Thyroid gland (tissue), 4 donors: ENCODE results near the gene NR2C2. TPM values are rescaled to one million over a fixed set of nuclear protein-coding genes. Genes with fewer than 3 reads are reported as not detected.
A peak's percentile ranks its signal among the peaks of the same experiment; 100 is the strongest.

Source experiments
- DNase-seq, 2 donors: peaks; one replicate each; pipeline ENCODE4 v3.0.0-alpha.2; 2019
- H3K27ac ChIP-seq, 3 donors: fragments of 200-600 bp; sonication (generic); 1 replicate in 2 of 3; 2 replicates in 1 of 3; pipeline ENCODE4 v1.5.1; 2016 to 2019; ENCODE audit warnings: mild to moderate bottlenecking in 1 of 3, moderate library complexity in 1 of 3
- H3K27me3 ChIP-seq: fragments of 200-600 bp; sonication (generic); one replicate; pipeline ENCODE4 v1.5.1; 2019
- H3K36me3 ChIP-seq, 2 donors: fragments of 200-600 bp; sonication (generic); one replicate each; pipeline ENCODE4 v1.5.1; 2016 to 2019
- H3K4me1 ChIP-seq, 2 donors: fragments of 200-600 bp; sonication (generic); one replicate each; pipeline ENCODE4 v1.5.1; 2017 to 2019
- H3K4me3 ChIP-seq, 3 donors: fragments of 200-600 bp; sonication (generic); replicated peaks in 1 of 3; 1 replicate in 2 of 3; 2 replicates in 1 of 3; pipeline ENCODE4 v1.5.1; 2016; ENCODE audit warnings: mild to moderate bottlenecking in 1 of 3
- H3K9me3 ChIP-seq: fragments of 200-600 bp; sonication (generic); one replicate; pipeline ENCODE4 v1.5.1; 2017
- CTCF ChIP-seq, 6 experiments: fragments of 200-600 bp in 3 of 6; fragments of 450-650 bp in 3 of 6; sonication (generic) in 3 of 6; IDR thresholded peaks; one replicate each; pipeline ENCODE4 v1.5.1; 2016 to 2019; ENCODE audit warnings: antibody characterized with exemption in 6 of 6, mild to moderate bottlenecking in 2 of 6, inconsistent platforms in 1 of 6, moderate library complexity in 1 of 6
- POLR2A ChIP-seq, 2 donors: fragments of 450-650 bp; IDR thresholded peaks; one replicate each; pipeline ENCODE4 v1.6.1; 2017; ENCODE audit warnings: antibody characterized with exemption in 2 of 2, mild to moderate bottlenecking in 2 of 2, moderate library complexity in 1 of 2
- WGBS, 2 donors: methylation state at CpG; one replicate each; pipeline ENCODE4 v1.1.5; 2017; 5-methylcytosine and 5-hydroxymethylcytosine counted together
- intact Hi-C: fragments of 100-400 bp; cut with DNase I; formaldehyde crosslinking; loops from one replicate; pipeline ENCODE4 v1.15.1; 2023
- total RNA-seq, 4 donors: library from RNA; depleted of rRNA; stranded (reverse); fragments of >200 nt; gene quantifications; one replicate each; pipeline ENCODE4 v1.2.3, GENCODE V29; 2016

The NR2C2 gene
- total RNA-seq, 4 donors from 2014 or later: 55.1 to 97.8 (median 60.0) TPM

- DNase-seq: no peak
- H3K4me1 ChIP-seq: peaks cover 18% of the 10 kb centered on the region in 2 donors
- 0 to 3% methylated on average over 24 to 26 of the region's 26 CpGs for WGBS, 2 donors
- H3K27me3 ChIP-seq: no peaks in the 10 kb centered on the region
- no peaks in the 10 kb centered on the region for H3K9me3 ChIP-seq
- peaks cover 18 to 19% of the 10 kb centered on the region in 2 donors for H3K36me3 ChIP-seq
- H3K27ac ChIP-seq: peak overlapping the region; percentile 21 to 47 (median 25)
- TF ChIP-seq POLR2A (IDR thresholded peaks at IDR 0.05) (no peak), CTCF (IDR thresholded peaks at IDR 0.05) (no peak)
- intact Hi-C loops: no loop called here
- H3K4me3 ChIP-seq: peak overlapping the region; percentile 51 to 81 (median 53)
Observed at GRCh38 chr3:14948609-14949038, 1.2 kb downstream of the NR2C2 start.

- TF ChIP-seq POLR2A (IDR thresholded peaks at IDR 0.05) (no peak), CTCF (IDR thresholded peaks at IDR 0.05) (no peak)
- intact Hi-C loops: no loop called here
- Histone ChIP-seq H3K4me1 (peaks cover 18% of the 10 kb centered on the region in 2 donors), H3K27me3 (no peaks in the 10 kb centered on the region), H3K9me3 (no peaks in the 10 kb centered on the region), H3K4me3 (peak overlapping the region in 2 of 3 donors; percentile 53 to 81), H3K27ac (peak overlapping the region in 2 of 3 donors; percentile 21 to 47), H3K36me3 (peaks cover 14% of the 10 kb centered on the region in 2 donors)
- 44 to 48% methylated on average over 5 of the region's 5 CpGs for WGBS, 2 donors
- DNase-seq: no peak
Observed at GRCh38 chr3:14949126-14949525, 1.7 kb downstream of the NR2C2 start.

GRCh38 chr3:14950274-14950673, 2.9 kb downstream of the NR2C2 start:
- WGBS, 2 donors: 85 to 89% methylated on average over 2 of the region's 2 CpGs
- TF ChIP-seq POLR2A (IDR thresholded peaks at IDR 0.05): no peak
- no peak for TF ChIP-seq CTCF (IDR thresholded peaks at IDR 0.05)
- Histone ChIP-seq H3K4me1 (peaks cover 18% of the 10 kb centered on the region in 2 donors), H3K36me3 (peaks cover 2 to 6% of the 10 kb centered on the region in 2 donors), H3K9me3 (no peaks in the 10 kb centered on the region), H3K27ac (no peak overlapping the region), H3K4me3 (no peak overlapping the region), H3K27me3 (no peaks in the 10 kb centered on the region)
- intact Hi-C loops: no loop called here
- no peak for DNase-seq

- H3K27ac ChIP-seq: no peak overlapping the region
- no peak for TF ChIP-seq POLR2A (IDR thresholded peaks at IDR 0.05)
- TF ChIP-seq CTCF (IDR thresholded peaks at IDR 0.05): no peak
- intact Hi-C loops: no loop called here
- no peaks in the 10 kb centered on the region for H3K27me3 ChIP-seq
- no peak for DNase-seq
- H3K4me3 ChIP-seq: no peak overlapping the region
- no peaks in the 10 kb centered on the region for H3K36me3 ChIP-seq
- H3K4me1 ChIP-seq: peaks cover 0 to 28% of the 10 kb centered on the region in 2 donors
- no peaks in the 10 kb centered on the region for H3K9me3 ChIP-seq
- 79 to 90% methylated on average over 1 of the region's 1 CpG for WGBS, 2 donors
Observed at GRCh38 chr3:14957153-14957552, 9.8 kb downstream of the NR2C2 start.

- intact Hi-C loops: no loop called here
- Histone ChIP-seq H3K27ac (no peak overlapping the region), H3K27me3 (no peaks in the 10 kb centered on the region), H3K4me1 (peaks cover 0 to 28% of the 10 kb centered on the region in 2 donors), H3K4me3 (no peak overlapping the region), H3K36me3 (no peaks in the 10 kb centered on the region), H3K9me3 (no peaks in the 10 kb centered on the region)
- no peak for DNase-seq
- 20% methylated on average over 1 of the region's 1 CpG for WGBS, 2 donors
- TF ChIP-seq CTCF (IDR thresholded peaks at IDR 0.05) (no peak), POLR2A (IDR thresholded peaks at IDR 0.05) (no peak)
Observed at GRCh38 chr3:14957925-14958324, 10.5 kb downstream of the NR2C2 start.
